Pericardium fibroblast (primary cell): ENCODE data around the gene ELF1. TPM values are rescaled to one million over a fixed set of nuclear protein-coding genes. Genes with fewer than 3 reads are reported as not detected.

Source experiments
- total RNA-seq: library from RNA; depleted of rRNA; stranded (reverse); fragments of >200 nt; gene quantifications from 2 replicates; pipeline ENCODE4 v1.2.3, GENCODE V29; 2015

Gene ELF1
- 28.6 and 40.8 TPM in 2 replicates for total RNA-seq

DNA sequence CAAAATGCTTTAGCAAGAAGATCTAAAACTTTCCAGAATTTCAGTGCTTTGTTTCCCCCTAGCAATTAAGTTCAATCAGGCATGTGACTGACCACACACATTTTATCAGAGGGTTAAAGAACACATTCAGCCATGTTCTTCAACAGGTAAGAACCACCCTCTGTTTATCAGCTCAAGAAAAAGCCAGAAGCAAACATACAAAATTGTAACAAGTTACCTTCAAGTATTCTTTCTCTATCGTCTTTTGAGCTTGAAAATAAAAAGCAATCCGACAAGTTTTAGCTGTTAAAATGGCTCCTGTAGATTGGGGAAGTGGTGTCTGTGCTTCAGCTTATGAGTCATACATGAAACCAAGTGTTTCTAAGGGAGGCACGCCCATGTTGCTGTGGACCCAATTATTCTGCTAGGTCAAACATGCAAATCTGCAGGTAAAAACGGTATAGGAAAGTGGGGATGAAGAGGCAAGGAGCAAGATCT, at the start of gene ELF1:
ELF1 (minus strand) TSS at position 306 of the 477 bp plus-strand sequence. CDS start 37,262 bp downstream, outside the sequence.

DNA sequence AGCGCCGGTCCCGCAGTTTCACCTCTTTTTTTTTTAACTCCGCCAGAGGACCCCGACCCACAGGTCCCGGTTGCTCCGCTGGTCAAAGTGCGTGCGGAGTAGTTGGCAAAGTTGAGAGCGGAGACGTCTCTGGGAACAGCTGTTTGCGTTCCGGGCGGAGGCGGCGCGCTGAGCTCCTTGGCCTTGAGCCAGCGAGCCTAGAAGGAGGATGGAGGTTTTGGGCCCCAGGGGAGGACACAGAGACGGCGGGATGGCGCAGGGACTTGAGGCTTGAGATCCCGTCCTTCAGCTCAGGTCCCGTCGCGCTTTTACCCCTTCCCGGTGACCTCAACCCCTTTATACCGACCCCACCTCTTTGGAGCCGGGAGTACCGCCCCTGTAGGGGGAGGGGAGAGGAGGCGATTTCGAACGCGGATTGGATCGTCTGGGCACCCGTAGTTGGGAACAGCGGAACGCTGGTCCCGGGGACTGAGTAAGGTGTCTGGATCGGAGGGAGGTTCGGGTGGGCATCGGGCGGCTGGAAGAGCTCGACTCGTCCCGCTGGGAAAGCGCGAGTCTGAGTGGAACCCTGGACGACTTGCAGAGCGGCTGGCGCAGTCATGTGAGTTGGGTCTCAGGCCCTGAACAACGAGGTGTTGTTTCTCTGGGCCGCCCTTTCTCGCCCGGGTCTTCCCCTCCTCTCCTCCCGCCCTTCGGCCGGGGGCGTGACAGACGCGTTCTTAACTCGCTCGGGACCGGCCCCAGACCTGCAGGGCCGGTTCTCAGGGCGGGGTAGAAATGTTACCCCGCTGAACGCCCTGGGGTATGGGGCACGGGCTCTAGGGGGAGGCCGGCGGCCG, 42.2 kb upstream of the ELF1 start, which contains the start of gene WBP4:
WBP4 (plus strand) TSS at position 435 of the 839 bp plus-strand sequence; CDS start at position 600, 165 bp downstream.

Other genes starting within 250 kb of the ELF1 start
- 10.6 and 18.6 TPM in 2 replicates for gene MRPS31, start 248.1 kb downstream of the ELF1 start, total RNA-seq
- 10.6 and 13.3 TPM in 2 replicates for gene SLC25A15, start 229.7 kb downstream of the ELF1 start, total RNA-seq
- 7.1 and 7.7 TPM in 2 replicates for gene WBP4, start 42.2 kb upstream of the ELF1 start, total RNA-seq
- gene KBTBD6, start 113.5 kb upstream of the ELF1 start, total RNA-seq: 5.4 and 6.2 TPM in 2 replicates
- 3.2 and 5.8 TPM in 2 replicates for gene KBTBD7, start 175.3 kb upstream of the ELF1 start, total RNA-seq
- 3.4 and 6.1 TPM in 2 replicates for gene MTRF1, start 244.3 kb upstream of the ELF1 start, total RNA-seq